ENCODE data around the gene ACTN4.

GRCh38 chr19:38663957-38664502, 16.6 kb downstream of the ACTN4 start:
- TF ChIP-seq CTCF (IDR thresholded peaks at IDR 0.05) (no peak), POLR2A (IDR thresholded peaks at IDR 0.05) (no peak)
